Measurements from ENCODE around the gene SLX4IP. TPM values are rescaled to one million over a fixed set of nuclear protein-coding genes. Genes with fewer than 3 reads are reported as not detected.
A peak's percentile ranks its signal among the peaks of the same experiment; 100 is the strongest.

Gene SLX4IP
- total RNA-seq, 1 donor from 2014 or later: 5.4 TPM

DNA sequence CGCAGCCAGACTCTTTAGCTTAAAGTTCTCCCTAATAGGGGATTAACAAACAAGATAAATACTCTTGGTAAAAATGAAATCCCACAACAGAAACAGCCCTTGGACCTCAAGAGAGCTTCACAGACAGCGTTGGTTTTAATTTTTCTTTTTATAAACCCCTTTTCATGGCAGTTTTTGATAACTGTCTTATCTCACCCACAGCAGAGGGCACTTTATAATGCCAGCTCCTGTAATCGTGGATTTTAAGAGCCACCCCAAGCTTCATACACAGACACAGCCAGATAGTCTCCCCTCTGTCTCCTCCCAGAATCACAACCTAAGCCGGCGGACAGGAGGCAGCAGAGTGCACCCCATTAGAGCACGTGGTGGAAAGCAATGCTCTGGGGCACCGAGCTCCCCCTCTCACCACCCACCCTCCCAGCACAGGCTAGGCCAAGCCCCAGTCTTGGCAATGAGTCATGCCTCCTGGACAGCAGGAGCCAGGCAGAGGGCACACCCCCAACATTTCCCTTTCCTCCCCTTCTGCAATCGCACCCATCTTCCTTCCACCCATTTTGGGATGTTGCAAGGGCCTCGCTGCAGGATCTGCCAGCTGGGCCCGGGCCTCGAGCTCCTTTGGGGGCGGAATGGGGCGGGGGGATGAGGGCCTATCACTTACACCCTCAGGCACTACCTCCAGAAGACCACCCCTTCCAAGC lies 236.3 kb downstream of the SLX4IP start:
- Mint-ChIP-seq H3K27me3 (ENCODE audit: low read depth) (no peaks in the 10 kb centered on the region), H3K36me3 (ENCODE audit: low read depth) (peaks cover 44% of the 10 kb centered on the region), H3K9me3 (ENCODE audit: low read depth) (no peaks in the 10 kb centered on the region), H3K4me3 (ENCODE audit: unreplicated experiment) (peak overlapping the region; percentile 98), H3K4me1 (ENCODE audit: low read depth) (peaks cover 56% of the 10 kb centered on the region), H3K27ac (ENCODE audit: unreplicated experiment) (peak overlapping the region; percentile 95)
- no peak for DNase-seq (ENCODE audit: low spot score)
- TF ChIP-seq, protein P1, sequence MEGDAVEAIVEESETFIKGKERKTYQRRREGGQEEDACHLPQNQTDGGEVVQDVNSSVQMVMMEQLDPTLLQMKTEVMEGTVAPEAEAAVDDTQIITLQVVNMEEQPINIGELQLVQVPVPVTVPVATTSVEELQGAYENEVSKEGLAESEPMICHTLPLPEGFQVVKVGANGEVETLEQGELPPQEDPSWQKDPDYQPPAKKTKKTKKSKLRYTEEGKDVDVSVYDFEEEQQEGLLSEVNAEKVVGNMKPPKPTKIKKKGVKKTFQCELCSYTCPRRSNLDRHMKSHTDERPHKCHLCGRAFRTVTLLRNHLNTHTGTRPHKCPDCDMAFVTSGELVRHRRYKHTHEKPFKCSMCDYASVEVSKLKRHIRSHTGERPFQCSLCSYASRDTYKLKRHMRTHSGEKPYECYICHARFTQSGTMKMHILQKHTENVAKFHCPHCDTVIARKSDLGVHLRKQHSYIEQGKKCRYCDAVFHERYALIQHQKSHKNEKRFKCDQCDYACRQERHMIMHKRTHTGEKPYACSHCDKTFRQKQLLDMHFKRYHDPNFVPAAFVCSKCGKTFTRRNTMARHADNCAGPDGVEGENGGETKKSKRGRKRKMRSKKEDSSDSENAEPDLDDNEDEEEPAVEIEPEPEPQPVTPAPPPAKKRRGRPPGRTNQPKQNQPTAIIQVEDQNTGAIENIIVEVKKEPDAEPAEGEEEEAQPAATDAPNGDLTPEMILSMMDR (IDR thresholded peaks at IDR 0.05): peak; percentile 78

DNA sequence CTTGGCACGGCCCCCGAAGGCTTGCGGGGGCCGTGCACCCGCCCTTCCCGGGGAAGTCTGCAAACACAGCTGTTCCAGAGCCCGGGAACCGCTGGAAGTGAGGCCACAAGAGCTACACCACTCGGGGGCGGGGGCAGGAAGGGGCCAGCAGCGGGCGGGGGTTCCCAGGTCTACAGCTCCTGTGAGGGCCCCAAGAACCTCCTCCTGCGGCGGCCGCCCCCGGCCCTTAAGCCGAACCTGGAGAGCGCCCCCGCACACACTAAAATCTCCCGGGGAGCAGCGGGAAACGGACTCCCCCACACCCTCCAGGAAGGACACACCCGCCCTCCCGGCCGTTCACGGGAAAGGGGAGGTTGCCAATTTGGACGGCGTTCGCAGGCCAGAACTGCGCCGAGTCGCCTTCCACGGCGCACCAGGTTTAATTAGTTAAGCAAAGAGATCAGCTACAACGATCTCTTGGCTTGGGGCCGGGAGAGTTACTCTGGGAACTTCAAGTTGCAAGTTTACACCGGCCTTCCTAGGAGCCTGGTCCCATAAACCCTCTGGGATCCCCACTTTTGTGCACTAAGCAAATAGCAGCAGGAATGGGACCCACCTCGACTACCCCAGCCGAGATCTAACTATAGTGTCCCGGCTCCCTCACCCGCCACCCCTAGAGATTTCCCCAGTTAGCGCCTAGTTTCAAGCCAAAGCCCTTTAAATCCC lies 237.0 kb downstream of the SLX4IP start:
- peak overlapping the region; percentile 95 for H3K27ac Mint-ChIP-seq (ENCODE audit: unreplicated experiment)
- H3K4me1 Mint-ChIP-seq (ENCODE audit: low read depth): peaks cover 53% of the 10 kb centered on the region
- no peaks in the 10 kb centered on the region for H3K9me3 Mint-ChIP-seq (ENCODE audit: low read depth)
- peaks cover 44% of the 10 kb centered on the region for H3K36me3 Mint-ChIP-seq (ENCODE audit: low read depth)
- peak overlapping the region; percentile 98 for H3K4me3 Mint-ChIP-seq (ENCODE audit: unreplicated experiment)
- DNase-seq (ENCODE audit: low spot score): no peak
- TF ChIP-seq, protein P1 (IDR thresholded peaks at IDR 0.05): no peak
- no peaks in the 10 kb centered on the region for H3K27me3 Mint-ChIP-seq (ENCODE audit: low read depth)

DNA sequence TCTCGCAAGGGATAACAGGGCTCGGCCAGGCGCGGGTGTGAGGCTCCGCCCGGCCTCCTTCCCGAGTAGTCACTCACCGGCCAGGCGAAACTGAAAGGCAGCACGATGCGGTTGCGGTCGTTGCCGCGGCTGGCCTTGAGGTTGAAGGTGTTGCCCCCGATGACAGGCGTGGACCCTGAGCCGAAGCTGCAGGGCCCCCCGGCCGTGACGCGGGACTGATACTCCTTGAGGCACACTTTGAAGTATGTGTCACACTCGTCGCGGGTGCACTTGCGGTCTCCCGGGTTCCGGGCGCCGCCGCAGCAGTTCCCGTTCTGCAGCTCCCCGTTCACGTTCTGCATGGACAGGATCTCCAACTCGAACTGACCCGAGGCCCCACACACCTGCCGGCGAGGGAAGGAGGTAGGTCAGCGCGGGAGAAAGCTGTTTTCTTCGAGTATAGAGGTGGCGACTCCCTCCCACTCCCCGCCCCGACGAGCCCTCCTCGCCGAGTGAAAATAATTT lies 237.6 kb downstream of the SLX4IP start:
- H3K4me3 Mint-ChIP-seq (ENCODE audit: unreplicated experiment): peak overlapping the region; percentile 98
- H3K4me1 Mint-ChIP-seq (ENCODE audit: low read depth): peaks cover 47% of the 10 kb centered on the region
- no peaks in the 10 kb centered on the region for H3K27me3 Mint-ChIP-seq (ENCODE audit: low read depth)
- TF ChIP-seq, protein P1 (IDR thresholded peaks at IDR 0.05): no peak
- no peaks in the 10 kb centered on the region for H3K9me3 Mint-ChIP-seq (ENCODE audit: low read depth)
- peak overlapping the region; percentile 95 for H3K27ac Mint-ChIP-seq (ENCODE audit: unreplicated experiment)
- peaks cover 41% of the 10 kb centered on the region for H3K36me3 Mint-ChIP-seq (ENCODE audit: low read depth)
- no peak for DNase-seq (ENCODE audit: low spot score)

DNA sequence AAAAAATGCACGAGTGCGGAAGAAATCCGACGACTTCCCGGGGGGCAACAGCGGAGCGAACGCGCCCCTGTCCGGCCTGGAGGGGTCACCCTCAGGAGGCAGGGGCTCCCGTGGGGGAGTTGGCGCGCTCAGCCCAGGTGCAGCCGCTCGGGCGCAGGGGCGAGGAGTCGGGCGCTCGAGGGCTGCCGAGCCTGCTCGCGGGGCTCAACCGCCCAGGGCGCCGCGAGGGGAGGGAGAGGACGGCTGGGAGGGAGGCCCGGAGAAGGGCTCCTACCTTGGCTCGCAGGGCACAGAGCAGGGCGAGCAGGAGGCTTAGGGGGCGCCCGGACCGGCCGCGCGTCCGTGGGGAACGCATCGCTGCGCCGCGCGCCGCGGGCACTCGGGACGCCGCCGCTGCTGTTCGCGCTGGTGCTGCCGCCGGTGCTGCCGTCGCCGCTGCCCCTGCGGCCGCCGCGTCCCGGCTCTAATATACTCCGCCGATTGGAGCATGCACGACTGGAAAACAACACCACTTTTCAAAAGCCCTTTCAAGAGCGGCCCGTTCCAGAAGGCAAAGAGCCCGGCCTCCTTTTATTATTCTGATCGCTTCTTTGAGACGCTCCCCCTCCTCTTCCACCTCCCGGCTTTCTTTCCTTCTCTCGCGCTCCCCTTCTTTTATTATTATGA lies 238.2 kb downstream of the SLX4IP start:
- peaks cover 39% of the 10 kb centered on the region for H3K36me3 Mint-ChIP-seq (ENCODE audit: low read depth)
- TF ChIP-seq, protein P1 (IDR thresholded peaks at IDR 0.05): peak; percentile 26
- no peaks in the 10 kb centered on the region for H3K9me3 Mint-ChIP-seq (ENCODE audit: low read depth)
- no peaks in the 10 kb centered on the region for H3K27me3 Mint-ChIP-seq (ENCODE audit: low read depth)
- no peak for DNase-seq (ENCODE audit: low spot score)
- H3K4me3 Mint-ChIP-seq (ENCODE audit: unreplicated experiment): peak overlapping the region; percentile 98
- H3K4me1 Mint-ChIP-seq (ENCODE audit: low read depth): peaks cover 44% of the 10 kb centered on the region
- peak overlapping the region; percentile 98 for H3K27ac Mint-ChIP-seq (ENCODE audit: unreplicated experiment)

Measured in chondrocyte (in vitro differentiated cells).